NCI-H2107 (cell line): ENCODE measurements around the gene OR56A4.
"Not testable (repeated sequence)": the region's sequence is repeated elsewhere in the genome, so short reads cannot be mapped to it uniquely, and the experiment has no call there.

Experiments used
- DNase-seq: peaks from one replicate; lab custom pipeline; 2025; lab: John Stamatoyannopoulos, UW

The OR56A4 gene

DNA sequence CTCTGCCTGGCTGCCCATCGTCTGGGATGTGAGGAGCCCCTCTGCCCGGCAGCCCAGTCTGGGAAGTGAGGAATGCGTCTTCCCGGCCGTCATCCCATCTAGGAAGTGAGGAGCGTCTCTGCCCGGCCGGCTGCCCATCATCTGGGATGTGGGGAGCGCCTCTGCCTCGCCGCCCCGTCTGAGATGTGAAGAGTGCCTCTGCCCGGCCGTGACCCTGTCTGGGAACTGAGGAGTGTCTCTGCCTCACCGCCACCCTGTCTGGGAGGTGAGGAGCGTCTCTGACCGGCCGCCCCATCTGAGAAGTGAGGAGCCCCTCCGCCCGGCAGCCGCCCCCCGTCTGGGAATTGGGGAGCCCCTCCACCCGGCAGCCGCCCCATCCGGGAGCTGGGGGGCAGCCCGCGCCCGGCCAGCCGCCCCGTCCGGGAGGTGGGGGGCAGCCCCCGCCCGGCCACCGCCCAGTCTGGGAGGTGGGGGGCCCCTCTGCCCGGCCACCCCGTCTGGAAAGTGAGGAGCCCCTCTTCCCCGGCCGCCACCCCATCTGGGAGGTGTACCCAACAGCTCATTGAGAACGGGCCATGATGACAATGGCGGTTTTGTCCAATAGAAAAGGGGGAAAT, 45.9 kb downstream of the OR56A4 start:
- DNase-seq, result not testable (repeated sequence)

- DNase-seq, result no peak
Measured at GRCh38 chr11:5955586-5955985, 51.2 kb downstream of the OR56A4 start.
